ENCODE results near the gene ARRB1.
"Not testable (repeated sequence)": the region's sequence is repeated elsewhere in the genome, so short reads cannot be mapped to it uniquely, and the experiment has no call there.

GRCh38 chr11:75330886-75331285 lies 20.6 kb downstream of the ARRB1 start:
- TF ChIP-seq POLR2A (IDR thresholded peaks at IDR 0.05; ENCODE audit: low read depth, low read length); TAF1 (IDR thresholded peaks at IDR 0.05; ENCODE audit: borderline replicate concordance, low read depth, low read length); POLR2AphosphoS5 (IDR thresholded peaks at IDR 0.05; ENCODE audit: low read depth, low read length): not testable (repeated sequence)

All from GM12892 (cell line).